Measurements from ENCODE around the gene BANP. TPM values are rescaled to one million over a fixed set of nuclear protein-coding genes. Genes with fewer than 3 reads are reported as not detected.
"Not testable (repeated sequence)": the region's sequence is repeated elsewhere in the genome, so short reads cannot be mapped to it uniquely, and the experiment has no call there.

The BANP gene
- total RNA-seq, 3 donors from 2014 or later (not counting 1 experiment from before 2014, with no cell fraction given) = 88.8 to 117 (median 117) TPM

DNA sequence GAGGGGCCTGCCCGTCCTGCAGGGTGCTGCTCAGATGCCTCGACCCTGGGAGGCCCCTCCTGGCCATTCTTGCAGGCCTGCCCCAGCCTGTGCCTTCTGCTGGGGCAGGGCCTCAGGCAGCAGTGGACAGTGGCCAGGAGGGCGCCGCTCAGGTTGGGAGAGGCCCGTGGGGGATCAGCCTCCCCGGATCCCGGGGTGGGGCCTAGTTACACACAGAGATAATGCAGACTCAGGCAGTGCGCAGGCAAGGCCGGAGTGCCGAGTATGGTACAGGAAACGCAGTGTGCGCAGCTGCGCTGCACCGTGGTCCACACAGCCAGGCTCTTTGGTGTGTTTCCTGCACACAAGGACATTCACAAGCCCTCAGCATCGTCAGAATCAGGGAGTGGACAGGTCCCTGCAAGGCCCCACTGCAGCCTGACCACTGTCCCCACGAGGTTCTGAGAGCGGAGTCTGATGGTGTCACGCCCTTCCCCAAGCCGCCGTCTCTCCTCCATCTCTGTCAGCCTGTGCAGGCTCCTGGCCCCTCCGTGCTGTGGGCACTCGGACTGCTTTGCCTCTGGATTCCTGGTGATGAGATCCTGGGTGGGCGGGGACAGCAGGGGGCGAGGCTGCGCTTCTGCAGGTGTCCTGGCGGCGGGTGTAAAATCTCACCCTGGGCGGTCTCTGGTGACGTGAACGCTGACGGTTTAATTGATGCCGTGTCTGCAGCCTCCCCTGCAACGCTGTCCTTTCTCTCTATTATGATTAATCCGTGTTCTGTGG lies 141.7 kb downstream of the BANP start:
- 92% methylated on average over 20 of the region's 34 CpGs for WGBS (ENCODE audit: insufficient coverage)
- H3K27ac Mint-ChIP-seq = not testable (repeated sequence)

DNA sequence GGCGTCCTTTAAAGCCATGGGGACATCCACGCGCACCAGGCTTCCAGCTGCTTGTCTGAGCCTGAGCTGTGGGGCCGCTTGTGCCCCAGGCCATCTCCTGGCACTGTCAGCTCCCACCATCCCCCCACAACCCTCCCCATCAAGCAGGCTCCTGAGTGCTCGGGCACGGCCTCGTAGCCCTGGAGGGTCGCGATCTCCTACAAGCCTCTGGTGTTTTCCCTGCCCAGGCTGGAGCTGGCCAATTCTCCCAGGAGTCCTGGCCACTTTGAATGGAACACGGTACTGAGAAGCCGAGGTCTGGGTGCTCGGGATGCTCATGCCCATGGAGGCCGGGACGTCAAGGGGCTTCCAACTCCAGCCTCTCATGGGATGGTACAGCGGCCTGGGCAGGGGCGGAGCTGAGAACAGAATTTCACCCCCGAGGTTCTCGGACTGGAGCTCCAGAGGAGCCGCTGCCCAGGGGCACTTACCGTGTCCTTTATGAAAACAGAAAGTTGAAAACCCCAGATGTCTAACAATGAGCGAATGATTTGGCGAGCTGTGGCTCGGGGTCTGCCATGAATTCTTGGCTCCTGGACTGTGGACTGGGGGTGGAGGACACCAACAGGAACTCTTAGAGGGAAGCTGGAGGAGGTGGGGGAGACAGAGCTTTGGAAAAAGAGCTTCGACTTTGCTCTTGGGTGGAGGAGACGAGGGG lies 142.5 kb downstream of the BANP start:
- H3K36me3 Mint-ChIP-seq; H3K4me3 ChIP-seq (ENCODE audit: low read length); H3K9me3 Mint-ChIP-seq; H3K27me3 ChIP-seq (ENCODE audit: control insufficient read depth, insufficient read depth, low read length); DNase-seq; H3K36me3 ChIP-seq (ENCODE audit: control insufficient read depth, insufficient read depth, low read length); H3K27ac ChIP-seq (ENCODE audit: low read length); H3K4me1 ChIP-seq (ENCODE audit: control insufficient read depth, insufficient read depth, low read length); H3K27me3 Mint-ChIP-seq (ENCODE audit: low read depth in 2 of 2); H3K9me3 ChIP-seq (ENCODE audit: control insufficient read depth, insufficient read depth, low read length); intact Hi-C loops (cut with micrococcal nuclease); H3K27ac Mint-ChIP-seq; ATAC-seq; H3K4me3 Mint-ChIP-seq; H3K4me1 Mint-ChIP-seq: not testable (repeated sequence)
- WGBS (ENCODE audit: insufficient coverage) = 95% methylated on average over 21 of the region's 25 CpGs

More for the DNA sequence above, 141.7 kb downstream of the BANP start:
- H3K4me3 Mint-ChIP-seq; H3K27me3 Mint-ChIP-seq (ENCODE audit: low read depth in 2 of 2); H3K36me3 ChIP-seq (ENCODE audit: control insufficient read depth, insufficient read depth, low read length); H3K9me3 ChIP-seq (ENCODE audit: control insufficient read depth, insufficient read depth, low read length); H3K4me1 ChIP-seq (ENCODE audit: control insufficient read depth, insufficient read depth, low read length); H3K9me3 Mint-ChIP-seq; H3K4me1 Mint-ChIP-seq; H3K36me3 Mint-ChIP-seq; intact Hi-C loops (cut with micrococcal nuclease); H3K27me3 ChIP-seq (ENCODE audit: control insufficient read depth, insufficient read depth, low read length); ATAC-seq; H3K27ac ChIP-seq (ENCODE audit: low read length); DNase-seq; H3K4me3 ChIP-seq (ENCODE audit: low read length): not testable (repeated sequence)

DNA sequence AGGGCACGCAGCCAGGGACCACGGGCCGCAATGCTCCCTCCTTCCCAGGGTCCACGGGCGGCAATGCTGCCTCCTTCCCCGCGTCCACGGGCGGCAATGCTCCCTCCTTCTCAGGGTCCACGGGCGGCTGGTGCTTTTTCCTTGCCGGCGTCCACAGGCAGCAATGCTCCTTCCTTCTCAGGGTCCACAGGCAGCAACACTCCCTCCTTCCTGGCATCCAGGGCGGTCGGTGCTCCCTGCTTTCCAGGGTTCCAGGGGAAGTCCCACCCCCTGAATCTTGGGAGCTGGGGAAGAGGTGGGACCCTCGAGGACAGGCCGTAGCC lies 143.0 kb downstream of the BANP start:
- ATAC-seq; H3K27me3 Mint-ChIP-seq (ENCODE audit: low read depth in 2 of 2); H3K4me1 ChIP-seq (ENCODE audit: control insufficient read depth, insufficient read depth, low read length); H3K4me3 ChIP-seq (ENCODE audit: low read length); H3K4me3 Mint-ChIP-seq; intact Hi-C loops (cut with micrococcal nuclease); H3K27ac Mint-ChIP-seq; H3K27ac ChIP-seq (ENCODE audit: low read length); H3K36me3 ChIP-seq (ENCODE audit: control insufficient read depth, insufficient read depth, low read length); H3K9me3 ChIP-seq (ENCODE audit: control insufficient read depth, insufficient read depth, low read length); H3K9me3 Mint-ChIP-seq; H3K36me3 Mint-ChIP-seq; H3K27me3 ChIP-seq (ENCODE audit: control insufficient read depth, insufficient read depth, low read length); H3K4me1 Mint-ChIP-seq; DNase-seq: not testable (repeated sequence)
- WGBS (ENCODE audit: insufficient coverage) = 90% methylated on average over 17 of the region's 17 CpGs

DNA sequence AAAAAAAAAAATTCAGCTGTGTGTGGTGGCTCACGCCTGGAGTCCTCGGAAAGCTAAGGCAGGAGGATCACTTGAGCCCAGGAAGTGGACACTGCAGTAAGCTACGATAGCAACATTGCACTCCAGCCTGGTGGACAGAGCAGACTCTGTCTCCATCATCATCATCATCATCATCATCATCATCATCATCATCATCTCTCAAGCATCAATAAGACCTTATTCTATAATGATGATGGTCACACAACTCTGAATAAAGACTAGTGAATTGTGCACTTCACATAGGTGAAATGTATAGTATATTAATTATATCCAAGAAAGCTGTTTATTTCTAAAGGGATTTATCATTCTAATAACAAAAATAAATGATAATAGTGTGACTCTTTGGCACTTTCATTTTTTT lies 143.7 kb downstream of the BANP start:
- 94% methylated on average over 3 of the region's 3 CpGs for WGBS (ENCODE audit: insufficient coverage)
- H3K36me3 ChIP-seq (ENCODE audit: control insufficient read depth, insufficient read depth, low read length); H3K4me1 ChIP-seq (ENCODE audit: control insufficient read depth, insufficient read depth, low read length); H3K9me3 Mint-ChIP-seq; H3K27me3 Mint-ChIP-seq (ENCODE audit: low read depth in 2 of 2); H3K4me1 Mint-ChIP-seq; H3K9me3 ChIP-seq (ENCODE audit: control insufficient read depth, insufficient read depth, low read length); DNase-seq; H3K27ac ChIP-seq (ENCODE audit: low read length); H3K27me3 ChIP-seq (ENCODE audit: control insufficient read depth, insufficient read depth, low read length); H3K36me3 Mint-ChIP-seq; intact Hi-C loops (cut with micrococcal nuclease); H3K4me3 ChIP-seq (ENCODE audit: low read length); H3K27ac Mint-ChIP-seq; ATAC-seq; H3K4me3 Mint-ChIP-seq: not testable (repeated sequence)

DNA sequence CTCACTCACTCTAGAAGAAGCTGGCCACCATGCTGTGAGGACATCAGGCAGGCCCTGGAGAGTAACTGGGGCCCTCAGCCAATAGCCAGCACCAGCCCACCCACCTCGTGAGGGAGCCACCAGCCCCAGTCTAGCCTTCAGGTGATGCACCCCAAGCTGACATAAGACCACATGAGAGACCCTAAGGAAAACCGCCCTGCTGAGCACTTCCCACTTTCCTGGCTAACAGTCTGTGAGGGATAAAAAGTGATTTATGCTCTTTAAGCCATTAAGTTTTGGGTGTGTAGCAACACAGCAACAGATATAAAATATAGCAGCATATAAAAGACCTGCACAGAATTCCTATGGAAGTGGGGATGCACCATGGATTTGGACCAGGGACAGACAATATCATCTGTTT lies 145.4 kb downstream of the BANP start:
- H3K4me3 ChIP-seq (ENCODE audit: low read length); intact Hi-C loops (cut with micrococcal nuclease); H3K4me1 Mint-ChIP-seq; H3K9me3 Mint-ChIP-seq; ATAC-seq; H3K9me3 ChIP-seq (ENCODE audit: control insufficient read depth, insufficient read depth, low read length); H3K27me3 ChIP-seq (ENCODE audit: control insufficient read depth, insufficient read depth, low read length); H3K4me3 Mint-ChIP-seq; H3K36me3 ChIP-seq (ENCODE audit: control insufficient read depth, insufficient read depth, low read length); H3K4me1 ChIP-seq (ENCODE audit: control insufficient read depth, insufficient read depth, low read length); H3K36me3 Mint-ChIP-seq; DNase-seq; H3K27ac Mint-ChIP-seq; H3K27ac ChIP-seq (ENCODE audit: low read length): not testable (repeated sequence)
- 75% methylated on average over 1 of the region's 2 CpGs for WGBS (ENCODE audit: insufficient coverage)
- H3K27me3 Mint-ChIP-seq (ENCODE audit: low read depth in 2 of 2) = peaks cover 5 to 15% of the 10 kb centered on the region in 2 donors

DNA sequence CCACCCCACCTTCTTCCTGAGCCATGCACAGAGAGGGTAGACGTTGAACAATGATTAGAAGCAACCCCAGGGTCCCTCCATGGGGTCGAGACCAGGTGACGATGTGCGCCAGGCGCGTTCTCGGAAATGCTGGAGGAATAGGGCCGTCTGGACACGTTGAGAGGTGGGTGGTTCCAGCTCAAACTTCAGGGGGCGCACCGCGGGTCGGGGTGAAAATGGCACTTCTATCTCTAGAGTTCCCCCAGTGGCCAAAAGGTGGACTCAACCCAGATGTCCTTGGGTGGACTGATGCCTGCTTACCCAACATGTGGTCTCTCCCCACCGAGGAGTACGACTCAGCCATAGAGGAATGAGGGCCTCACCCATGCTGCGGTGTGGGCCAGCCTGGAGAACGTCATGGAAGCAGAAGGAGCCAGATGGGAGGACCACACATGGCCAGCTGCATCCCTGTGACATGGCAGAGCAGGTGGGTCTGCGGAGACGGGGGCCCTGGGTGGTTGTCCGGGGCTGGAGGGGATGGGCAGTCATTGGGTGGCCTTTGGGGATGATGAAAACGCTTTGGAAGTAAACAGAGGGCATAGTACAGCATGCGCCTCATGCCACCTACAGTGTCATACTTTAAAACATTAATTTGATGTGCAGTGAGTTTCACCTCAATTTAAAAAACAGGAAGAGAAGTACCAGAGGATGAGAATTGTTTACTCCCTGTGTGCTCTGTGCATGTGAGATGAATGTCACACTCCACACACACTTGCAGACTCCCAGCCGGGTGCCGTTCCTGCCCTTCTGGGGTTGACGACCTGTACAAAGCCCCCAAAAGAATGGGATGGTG lies 147.7 kb downstream of the BANP start:
- WGBS (ENCODE audit: insufficient coverage) = 84% methylated on average over 24 of the region's 25 CpGs
- H3K4me3 Mint-ChIP-seq; H3K36me3 Mint-ChIP-seq; H3K4me3 ChIP-seq (ENCODE audit: low read length); H3K9me3 Mint-ChIP-seq; H3K4me1 ChIP-seq (ENCODE audit: control insufficient read depth, insufficient read depth, low read length); ATAC-seq; H3K27ac ChIP-seq (ENCODE audit: low read length); DNase-seq; H3K27me3 ChIP-seq (ENCODE audit: control insufficient read depth, insufficient read depth, low read length); intact Hi-C loops (cut with micrococcal nuclease); H3K27ac Mint-ChIP-seq; H3K36me3 ChIP-seq (ENCODE audit: control insufficient read depth, insufficient read depth, low read length); H3K4me1 Mint-ChIP-seq; H3K9me3 ChIP-seq (ENCODE audit: control insufficient read depth, insufficient read depth, low read length): not testable (repeated sequence)
- peaks cover 5 to 16% of the 10 kb centered on the region in 2 donors for H3K27me3 Mint-ChIP-seq (ENCODE audit: low read depth in 2 of 2)
